Activated CD8-positive, alpha-beta memory T cell treated with anti-CD3 and anti-CD28 coated beads, Interleukin-2, amount 10 ng/mL, durations not matched to agents 7 days and 5 days (primary cell): ENCODE measurements around the gene SLC7A9. TPM values are rescaled to one million over a fixed set of nuclear protein-coding genes. Genes with fewer than 3 reads are reported as not detected.
"Not testable (repeated sequence)": the region's sequence is repeated elsewhere in the genome, so short reads cannot be mapped to it uniquely, and the experiment has no call there.

Experiments used
- ATAC-seq: fragments of 150-1000 bp; cut with Tn5 transposase; one replicate; pipeline ENCODE4 v1.10.0; 2021; ENCODE audit warnings: moderate library complexity
- CTCF ChIA-PET: fragments of 350-600 bp; sonication (Branson Sonifier 250); formaldehyde crosslinking; loops from one replicate; lab custom pipeline; 2021; ENCODE audit warnings: antibody characterized with exemption; lab: Charles Lee
- DNase-seq: peaks from one replicate; pipeline ENCODE4 v3.0.0-alpha.2; 2020
- H3K27ac Mint-ChIP-seq: one replicate; pipeline ENCODE4 v1.8.0; 2021; ENCODE audit warnings: mild to moderate bottlenecking, mixed read lengths
- H3K27me3 Mint-ChIP-seq: one replicate; pipeline ENCODE4 v1.8.0; 2021; ENCODE audit warnings: mixed read lengths
- H3K36me3 Mint-ChIP-seq: one replicate; pipeline ENCODE4 v1.8.0; 2021; ENCODE audit warnings: mild to moderate bottlenecking, mixed read lengths
- H3K4me1 Mint-ChIP-seq: one replicate; pipeline ENCODE4 v1.8.0; 2021; ENCODE audit warnings: mixed read lengths
- H3K4me3 Mint-ChIP-seq: one replicate; pipeline ENCODE4 v1.8.0; 2021; ENCODE audit warnings: mild to moderate bottlenecking, moderate library complexity, mixed read lengths
- H3K9me3 Mint-ChIP-seq: one replicate; pipeline ENCODE4 v1.8.0; 2022; ENCODE audit warnings: low read depth, mixed read lengths
- total RNA-seq, 2 experiments: library from RNA; stranded (reverse); gene quantifications; one replicate each; pipeline ENCODE4 v1.2.3, GENCODE V29; 2021

The SLC7A9 gene
- total RNA-seq, 2 experiments from 2014 or later = 0.16 TPM; not detected in 1

- H3K27me3 Mint-ChIP-seq = no peaks in the 10 kb centered on the region
- no peaks in the 10 kb centered on the region for H3K36me3 Mint-ChIP-seq
- peaks cover 11% of the 10 kb centered on the region for H3K4me1 Mint-ChIP-seq
- ATAC-seq (no peak), DNase-seq (no peak)
- no peak overlapping the region for H3K4me3 Mint-ChIP-seq
- CTCF ChIA-PET = interaction anchor here (0.8 kb wide), 1 partner anchor 55 kb away, joined by 3 read pairs; no protein-coding TSS in a partner anchor
- no peak overlapping the region for H3K27ac Mint-ChIP-seq
- H3K9me3 Mint-ChIP-seq = no peaks in the 10 kb centered on the region
These were observed 7.9 kb upstream of the SLC7A9 start for GRCh38 chr19:32877323-32877912.

DNA sequence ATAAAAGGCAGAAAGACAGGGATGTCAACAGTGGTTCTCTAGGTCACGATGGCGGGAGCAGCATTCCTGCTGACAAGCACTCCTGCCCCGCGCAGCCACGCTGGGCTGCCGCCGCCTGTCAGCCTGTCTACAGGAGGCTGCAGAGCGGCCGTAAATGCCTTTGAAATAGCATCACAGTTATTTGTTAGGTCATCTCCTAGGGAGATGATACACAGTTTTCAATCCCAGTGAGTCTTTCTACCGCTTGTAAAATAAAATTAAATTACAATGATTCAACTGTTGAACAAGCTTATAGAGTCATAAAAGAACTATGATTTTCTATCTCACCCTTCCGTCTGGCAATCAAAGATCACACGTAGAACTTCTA is 7.3 kb upstream of the SLC7A9 start:
- no peaks in the 10 kb centered on the region for H3K9me3 Mint-ChIP-seq
- DNase-seq (no peak), ATAC-seq (no peak)
- no peaks in the 10 kb centered on the region for H3K27me3 Mint-ChIP-seq
- CTCF ChIA-PET = interaction anchor here (0.8 kb wide), 1 partner anchor 56 kb away, joined by 3 read pairs; no protein-coding TSS in a partner anchor
- H3K4me1 Mint-ChIP-seq = peaks cover 11% of the 10 kb centered on the region
- H3K4me3 Mint-ChIP-seq = no peak overlapping the region
- no peaks in the 10 kb centered on the region for H3K36me3 Mint-ChIP-seq
- no peak overlapping the region for H3K27ac Mint-ChIP-seq

DNA sequence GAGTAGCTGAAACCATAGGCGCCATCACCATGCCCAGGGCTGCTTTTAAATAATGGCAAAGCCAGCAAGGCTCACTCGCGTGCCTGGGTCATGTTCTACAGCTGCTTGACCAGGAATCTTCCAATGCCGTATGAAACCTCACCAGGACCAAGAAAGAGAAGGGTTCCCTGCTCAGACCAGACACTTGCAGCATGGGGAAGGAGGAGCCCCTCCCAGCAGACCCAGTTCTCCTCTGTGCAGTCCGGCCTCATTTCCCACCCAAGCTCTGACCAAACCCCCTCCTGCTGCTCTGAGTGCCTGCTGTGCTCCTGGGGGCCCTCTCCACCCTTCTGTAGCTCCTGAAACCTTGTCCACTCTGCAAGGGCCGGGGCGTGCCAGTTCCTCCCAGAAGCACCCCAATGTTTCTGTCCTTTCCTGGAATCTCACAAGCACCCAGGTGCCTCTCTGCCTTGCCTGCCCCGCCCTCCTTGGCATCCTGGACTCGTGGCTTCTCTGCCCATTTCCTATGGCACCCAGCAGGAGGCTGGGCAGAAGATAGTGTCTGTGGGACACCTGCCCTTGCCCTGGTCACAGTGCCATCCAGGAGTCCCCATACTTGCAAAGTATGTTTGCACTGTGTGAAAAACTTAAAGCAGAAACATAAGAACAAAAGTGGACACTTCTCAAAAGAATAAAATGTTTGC is 6.8 kb upstream of the SLC7A9 start:
- no peak overlapping the region for H3K27ac Mint-ChIP-seq
- H3K4me3 Mint-ChIP-seq = no peak overlapping the region
- H3K27me3 Mint-ChIP-seq = no peaks in the 10 kb centered on the region
- peaks cover 11% of the 10 kb centered on the region for H3K4me1 Mint-ChIP-seq
- CTCF ChIA-PET = no interaction called here
- H3K36me3 Mint-ChIP-seq = no peaks in the 10 kb centered on the region
- DNase-seq = no peak
- no peak for ATAC-seq
- no peaks in the 10 kb centered on the region for H3K9me3 Mint-ChIP-seq

GRCh38 chr19:32875428-32875827 is 5.9 kb upstream of the SLC7A9 start:
- ATAC-seq (no peak), DNase-seq (no peak)
- peaks cover 11% of the 10 kb centered on the region for H3K4me1 Mint-ChIP-seq
- H3K4me3 Mint-ChIP-seq = no peak overlapping the region
- H3K36me3 Mint-ChIP-seq = no peaks in the 10 kb centered on the region
- CTCF ChIA-PET = interaction anchor here (0.5 kb wide), 1 partner anchor 309 kb away, joined by 3 read pairs; no protein-coding TSS in a partner anchor
- H3K27me3 Mint-ChIP-seq = no peaks in the 10 kb centered on the region
- no peaks in the 10 kb centered on the region for H3K9me3 Mint-ChIP-seq
- H3K27ac Mint-ChIP-seq = no peak overlapping the region

DNA sequence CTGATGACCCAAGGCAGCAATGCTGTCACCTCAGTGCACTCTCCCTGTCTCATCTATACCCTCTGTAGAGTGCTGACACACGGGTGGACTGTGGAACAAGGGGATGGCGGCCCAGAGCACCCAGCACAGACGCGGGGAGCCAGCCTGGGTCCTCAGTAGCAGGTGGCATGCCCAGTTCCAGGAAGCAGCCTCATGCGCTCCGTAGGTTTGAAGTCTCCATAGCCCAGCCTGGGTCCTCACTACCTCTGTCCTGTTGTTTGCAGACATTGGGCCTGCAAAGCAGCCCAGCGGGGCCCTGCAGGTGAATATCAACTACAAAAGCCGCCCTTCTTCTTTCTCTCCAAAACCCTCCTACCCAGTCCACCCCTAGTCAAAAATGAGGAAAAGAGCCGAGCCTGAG is 5.0 kb upstream of the SLC7A9 start:
- peaks cover 11% of the 10 kb centered on the region for H3K4me1 Mint-ChIP-seq

DNA sequence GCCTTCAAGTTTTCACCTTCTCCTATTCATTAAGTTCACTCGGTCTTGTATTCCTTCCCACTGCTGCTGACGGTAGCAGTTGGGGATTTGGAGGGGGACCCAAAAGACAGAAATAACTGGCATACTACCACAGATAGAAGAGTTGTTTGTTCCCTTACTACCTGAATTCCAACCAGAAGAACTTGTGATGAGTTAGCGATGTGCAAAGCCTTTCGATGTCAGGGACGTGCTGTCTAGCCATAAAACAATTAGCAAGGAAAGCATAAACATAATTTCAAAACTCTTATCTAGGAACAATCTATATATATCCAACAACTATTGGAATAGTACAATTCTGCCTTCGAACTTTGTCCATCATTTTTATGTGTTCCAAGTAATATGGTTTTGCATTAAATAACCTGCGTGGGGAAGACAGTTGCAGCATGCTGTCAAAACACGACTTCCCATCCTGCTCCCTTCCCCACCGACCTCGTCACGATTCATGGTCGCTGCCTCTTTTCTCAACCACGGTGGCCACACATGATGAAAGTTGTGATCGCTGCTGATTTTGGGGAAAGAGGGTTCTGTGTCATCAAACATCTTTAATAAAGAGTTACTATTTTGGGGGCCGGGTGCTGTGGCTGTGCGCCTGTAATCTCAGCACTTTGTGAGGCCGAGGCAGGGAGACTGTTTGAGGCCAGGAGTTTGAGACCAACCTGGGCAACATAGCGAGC is 3.8 kb upstream of the SLC7A9 start:
- Mint-ChIP-seq H3K27ac (no peak overlapping the region), H3K27me3 (no peaks in the 10 kb centered on the region), H3K4me1 (peaks cover 11% of the 10 kb centered on the region), H3K4me3 (no peak overlapping the region), H3K9me3 (no peaks in the 10 kb centered on the region), H3K36me3 (no peaks in the 10 kb centered on the region)
- CTCF ChIA-PET = no interaction called here
- no peak for ATAC-seq
- no peak for DNase-seq

More for the DNA sequence above, 5.0 kb upstream of the SLC7A9 start:
- CTCF ChIA-PET = no interaction called here
- Mint-ChIP-seq H3K27me3 (no peaks in the 10 kb centered on the region), H3K9me3 (no peaks in the 10 kb centered on the region), H3K4me3 (no peak overlapping the region), H3K36me3 (no peaks in the 10 kb centered on the region), H3K27ac (no peak overlapping the region)
- no peak for ATAC-seq
- DNase-seq = no peak

GRCh38 chr19:32872391-32872790 is 2.8 kb upstream of the SLC7A9 start:
- no peak for DNase-seq
- no peak for ATAC-seq
- no peaks in the 10 kb centered on the region for H3K27me3 Mint-ChIP-seq
- no peaks in the 10 kb centered on the region for H3K9me3 Mint-ChIP-seq
- H3K4me1 Mint-ChIP-seq = peaks cover 11% of the 10 kb centered on the region
- H3K4me3 Mint-ChIP-seq = no peak overlapping the region
- CTCF ChIA-PET = no interaction called here
- no peak overlapping the region for H3K27ac Mint-ChIP-seq
- no peaks in the 10 kb centered on the region for H3K36me3 Mint-ChIP-seq

DNA sequence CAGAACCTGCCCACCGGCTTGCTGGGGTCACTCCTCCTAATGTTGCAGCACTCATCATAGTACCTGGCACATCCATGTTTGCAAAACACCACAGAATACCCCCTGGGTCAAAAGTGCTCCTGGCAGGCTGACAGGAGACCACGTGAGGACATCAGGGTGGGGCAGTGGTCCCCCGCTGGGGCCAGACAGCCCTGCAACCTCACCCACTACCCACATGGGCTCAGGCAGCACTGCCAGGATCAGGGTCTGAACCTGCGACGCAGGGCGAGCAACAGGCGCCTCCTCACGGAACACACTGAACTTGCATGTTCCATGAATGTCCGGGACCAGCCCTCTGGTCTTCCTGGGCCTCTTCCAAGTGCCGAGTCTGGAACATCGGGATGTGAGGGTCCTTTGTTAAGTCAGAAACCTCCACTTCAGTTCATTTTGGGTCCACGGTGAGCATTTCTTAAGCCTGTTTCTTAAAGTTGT is 1.4 kb upstream of the SLC7A9 start:
- ATAC-seq (no peak), DNase-seq (no peak)
- no peaks in the 10 kb centered on the region for H3K27me3 Mint-ChIP-seq
- H3K4me3 Mint-ChIP-seq = no peak overlapping the region
- no peaks in the 10 kb centered on the region for H3K36me3 Mint-ChIP-seq
- no peak overlapping the region for H3K27ac Mint-ChIP-seq
- H3K9me3 Mint-ChIP-seq = no peaks in the 10 kb centered on the region
- peaks cover 11% of the 10 kb centered on the region for H3K4me1 Mint-ChIP-seq
- CTCF ChIA-PET = no interaction called here

DNA sequence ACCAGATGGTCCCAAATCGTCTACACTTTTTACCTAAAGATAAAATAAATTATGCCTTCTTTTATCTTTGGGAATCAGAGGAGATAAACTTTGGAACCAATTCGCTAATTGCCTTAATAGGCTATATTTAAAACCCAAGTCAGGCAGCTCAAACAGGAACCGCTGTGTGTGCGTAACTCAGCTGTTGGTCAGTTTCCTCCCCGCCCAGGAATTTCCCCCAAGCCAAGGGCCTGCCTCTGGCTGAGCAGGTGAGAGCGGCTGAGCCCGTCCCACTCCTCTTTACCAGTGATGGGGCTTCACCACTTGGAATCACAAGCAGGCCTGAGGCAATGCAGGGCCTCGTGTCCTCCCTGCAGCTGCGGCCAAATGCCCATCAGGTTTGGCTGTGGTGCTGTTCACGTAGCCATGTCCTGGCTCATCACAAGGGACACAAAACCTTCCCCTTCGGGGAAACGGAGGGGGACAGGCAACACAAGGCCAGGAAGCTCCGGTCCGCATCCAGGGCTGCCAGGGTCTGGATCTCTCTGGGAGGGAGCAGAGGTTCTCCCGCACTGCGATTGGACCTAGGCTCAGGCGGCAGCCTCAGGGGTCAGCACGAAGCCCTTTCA is 503 bp upstream of the SLC7A9 start:
- Mint-ChIP-seq H3K36me3 (no peaks in the 10 kb centered on the region), H3K27me3 (no peaks in the 10 kb centered on the region), H3K9me3 (no peaks in the 10 kb centered on the region), H3K27ac (no peak overlapping the region), H3K4me3 (no peak overlapping the region), H3K4me1 (peaks cover 11% of the 10 kb centered on the region)
- CTCF ChIA-PET = no interaction called here
- no peak for ATAC-seq
- no peak for DNase-seq

- no peaks in the 10 kb centered on the region for H3K36me3 Mint-ChIP-seq
- CTCF ChIA-PET = interaction anchor here (0.7 kb wide), 1 partner anchor 330 kb away, joined by 3 read pairs; no protein-coding TSS in a partner anchor
- DNase-seq (no peak), ATAC-seq (no peak)
- no peak overlapping the region for H3K4me3 Mint-ChIP-seq
- H3K4me1 Mint-ChIP-seq = peaks cover 3% of the 10 kb centered on the region
- no peaks in the 10 kb centered on the region for H3K27me3 Mint-ChIP-seq
- no peak overlapping the region for H3K27ac Mint-ChIP-seq
- H3K9me3 Mint-ChIP-seq = no peaks in the 10 kb centered on the region
These were observed 1.2 kb downstream of the SLC7A9 start for GRCh38 chr19:32868206-32868950.

DNA sequence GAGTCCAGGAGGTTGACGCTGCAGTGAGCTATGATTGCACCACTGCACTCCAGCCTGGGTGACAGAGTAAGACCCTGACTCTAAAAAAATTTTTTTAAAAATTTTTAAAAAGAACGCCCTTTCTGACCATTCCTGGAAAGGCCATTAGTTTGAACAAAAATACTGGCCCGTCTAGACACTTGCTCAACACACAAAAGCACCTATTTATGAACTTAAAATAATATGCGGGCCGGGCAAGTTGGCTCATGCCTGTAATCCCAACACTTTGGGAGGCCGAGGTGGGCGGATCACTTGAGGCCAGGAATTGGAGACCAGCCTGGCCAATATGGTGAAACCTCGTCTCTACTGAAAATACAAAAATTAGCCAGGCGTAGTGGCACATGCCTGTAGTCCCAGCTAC is 2.1 kb downstream of the SLC7A9 start:
- ATAC-seq, DNase-seq, H3K36me3 Mint-ChIP-seq, H3K4me3 Mint-ChIP-seq, H3K9me3 Mint-ChIP-seq, H3K4me1 Mint-ChIP-seq, H3K27me3 Mint-ChIP-seq, H3K27ac Mint-ChIP-seq: not testable (repeated sequence)
- CTCF ChIA-PET = interaction anchor here (0.7 kb wide), 1 partner anchor 331 kb away, joined by 3 read pairs; no protein-coding TSS in a partner anchor

DNA sequence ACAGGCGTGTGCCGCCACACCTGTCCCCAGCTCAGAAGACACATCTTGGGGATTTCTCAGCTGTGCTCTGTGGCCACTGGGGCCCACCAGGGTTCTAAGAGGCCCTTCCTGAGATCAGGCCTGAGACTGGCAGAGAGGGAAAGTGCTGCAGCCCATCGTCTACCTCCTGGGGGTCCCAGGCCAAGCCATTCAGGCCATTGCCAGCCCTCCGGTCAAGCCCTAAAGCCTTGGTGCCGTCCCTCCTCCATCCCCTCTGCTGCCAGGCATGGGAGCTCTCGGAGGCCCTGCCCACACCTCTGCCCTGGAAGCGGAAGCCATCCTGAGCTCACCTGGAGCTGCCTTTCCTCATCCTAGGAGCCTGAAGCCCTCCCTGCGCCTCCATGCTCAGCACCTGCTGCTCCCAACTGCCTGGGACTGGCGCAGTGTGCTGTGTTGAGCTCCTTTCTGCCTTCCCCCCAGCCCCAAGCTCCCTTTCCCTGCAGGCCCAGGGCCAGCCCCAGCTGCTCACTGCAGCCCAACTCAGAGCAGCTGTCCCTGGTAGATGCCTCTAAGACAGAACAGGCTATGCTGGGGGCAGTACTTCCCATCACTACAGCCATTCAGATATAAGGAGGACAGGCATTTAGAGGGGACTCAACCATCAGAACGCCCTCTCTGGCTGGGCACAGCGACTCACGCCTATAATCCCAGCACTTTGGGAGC is 2.9 kb downstream of the SLC7A9 start:
- Mint-ChIP-seq H3K9me3 (no peaks in the 10 kb centered on the region), H3K4me1 (no peaks in the 10 kb centered on the region), H3K4me3 (no peak overlapping the region), H3K36me3 (no peaks in the 10 kb centered on the region), H3K27me3 (no peaks in the 10 kb centered on the region), H3K27ac (no peak overlapping the region)
- DNase-seq (no peak), ATAC-seq (no peak)
- CTCF ChIA-PET = no interaction called here
